NCI-H1105 treated with DMSO at 0.1 percent for 48 hours (cell line): ENCODE measurements around the gene WNK1.

Experiments
- DNase-seq: peaks from one replicate; lab custom pipeline; 2025; lab: John Stamatoyannopoulos, UW

Gene WNK1

DNA sequence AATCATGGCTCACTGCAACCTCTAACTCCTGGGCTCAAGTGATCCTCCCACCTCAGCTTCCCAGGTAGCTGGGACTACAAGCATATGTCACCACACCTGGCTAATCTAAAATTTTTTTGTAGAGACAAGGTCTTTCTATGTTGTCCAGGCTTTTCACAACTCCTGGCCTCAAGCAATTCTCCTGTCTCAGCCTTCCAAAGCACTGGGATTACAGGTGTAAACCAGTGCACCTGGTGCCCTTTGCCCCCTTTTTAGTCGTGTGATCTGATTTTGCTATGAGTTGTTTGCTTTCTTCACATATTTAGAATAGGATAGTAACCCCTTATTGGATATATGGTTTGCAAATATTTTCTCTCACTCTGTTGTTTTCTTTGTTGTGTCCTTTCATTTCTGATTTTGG is 198.8 kb downstream of the WNK1 start:
- no peak for DNase-seq

DNA sequence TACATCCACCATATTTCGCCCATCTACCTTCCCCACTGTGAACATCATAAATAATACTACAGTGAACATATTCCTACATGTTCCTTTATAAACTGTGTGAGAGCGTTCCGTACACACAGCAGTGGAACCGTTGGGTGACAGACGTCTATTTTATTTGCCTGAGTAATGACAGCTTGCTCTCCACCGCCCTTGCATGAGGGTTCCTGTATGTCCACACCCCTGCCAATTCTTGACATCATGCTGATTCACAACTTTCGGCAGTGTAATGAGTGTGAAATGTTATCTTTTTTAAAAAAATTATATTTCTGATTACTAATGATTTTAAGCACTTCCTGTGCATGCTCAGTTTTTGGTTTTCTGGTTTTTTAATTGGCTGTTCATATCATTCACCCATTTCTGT is 201.4 kb downstream of the WNK1 start:
- no peak for DNase-seq

DNA sequence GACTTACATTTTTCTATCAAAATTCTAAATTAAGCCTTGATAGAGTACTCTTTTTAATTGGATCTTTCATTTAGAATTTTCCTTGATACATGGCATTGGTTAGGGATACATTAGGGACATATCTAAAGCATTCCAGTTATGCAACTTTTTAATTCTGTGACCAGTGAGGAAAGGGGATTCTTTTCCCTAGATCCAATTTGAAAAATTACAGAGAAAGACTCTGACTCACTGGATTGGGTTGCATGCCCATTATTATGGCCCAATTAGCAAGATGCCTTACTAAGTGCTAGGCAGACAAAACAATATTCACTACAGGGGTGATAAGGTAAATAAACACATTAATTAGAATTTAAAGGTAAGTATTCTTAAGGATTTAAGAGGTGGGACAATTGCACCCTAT is 202.4 kb downstream of the WNK1 start:
- DNase-seq = no peak

DNA sequence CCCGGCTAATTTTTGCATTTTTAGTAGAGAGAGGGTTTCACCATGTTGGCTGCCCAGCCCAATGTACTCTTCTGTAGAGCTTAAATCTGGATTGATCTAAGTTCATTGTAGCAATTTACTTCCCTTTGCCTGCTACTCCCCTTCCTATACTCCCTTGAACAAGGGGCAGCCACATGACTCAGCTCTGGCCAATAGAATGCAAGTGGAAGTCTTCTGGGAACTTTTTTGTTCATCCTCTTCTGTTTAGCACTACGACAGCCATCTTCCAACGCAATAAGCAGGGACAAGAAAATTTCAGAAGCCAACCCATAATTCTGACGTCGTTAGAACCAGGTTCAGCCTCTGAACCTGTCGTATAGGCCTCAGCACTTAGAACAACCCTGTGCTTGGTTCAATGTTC is 203.6 kb downstream of the WNK1 start:
- DNase-seq = no peak

DNA sequence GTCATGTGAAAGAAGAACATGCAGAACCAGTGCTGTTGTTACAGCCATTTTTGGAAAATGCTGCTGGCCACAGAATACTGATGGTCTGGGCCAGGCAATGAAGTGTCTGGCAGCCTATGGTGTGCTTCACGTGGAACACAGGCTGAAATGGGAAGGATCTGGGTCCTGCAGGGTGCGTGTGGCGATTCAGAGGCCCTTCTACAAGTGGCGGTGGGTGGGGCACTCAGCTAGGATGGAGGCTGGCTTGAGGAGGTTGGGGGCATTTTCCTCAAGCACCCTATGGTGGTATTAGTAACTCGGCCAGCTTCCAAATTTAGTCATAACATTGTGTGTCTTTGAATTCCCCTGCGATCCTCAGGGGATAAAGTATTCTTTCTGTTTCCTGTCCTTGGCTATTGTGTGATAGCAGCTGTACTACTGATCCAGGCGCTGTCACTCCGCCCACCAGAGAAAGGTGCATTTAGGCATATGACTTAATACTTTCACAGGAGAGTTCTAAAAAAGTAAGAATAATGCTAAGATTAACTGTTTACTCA is 206.3 kb downstream of the WNK1 start:
- DNase-seq = no peak
